ENCODE results near the gene SCAMP2.

SCAMP2 gene

GRCh38 chr15:74794248-74794969, 78.8 kb downstream of the SCAMP2 start:
- DNase-seq (ENCODE audit: low spot score) = no peak
